ENCODE results near the gene TRAPPC10. TPM values are rescaled to one million over a fixed set of nuclear protein-coding genes. Genes with fewer than 3 reads are reported as not detected.

TRAPPC10 gene
- total RNA-seq, 2 donors from 2014 or later, result 46.6 to 50.2 TPM

DNA sequence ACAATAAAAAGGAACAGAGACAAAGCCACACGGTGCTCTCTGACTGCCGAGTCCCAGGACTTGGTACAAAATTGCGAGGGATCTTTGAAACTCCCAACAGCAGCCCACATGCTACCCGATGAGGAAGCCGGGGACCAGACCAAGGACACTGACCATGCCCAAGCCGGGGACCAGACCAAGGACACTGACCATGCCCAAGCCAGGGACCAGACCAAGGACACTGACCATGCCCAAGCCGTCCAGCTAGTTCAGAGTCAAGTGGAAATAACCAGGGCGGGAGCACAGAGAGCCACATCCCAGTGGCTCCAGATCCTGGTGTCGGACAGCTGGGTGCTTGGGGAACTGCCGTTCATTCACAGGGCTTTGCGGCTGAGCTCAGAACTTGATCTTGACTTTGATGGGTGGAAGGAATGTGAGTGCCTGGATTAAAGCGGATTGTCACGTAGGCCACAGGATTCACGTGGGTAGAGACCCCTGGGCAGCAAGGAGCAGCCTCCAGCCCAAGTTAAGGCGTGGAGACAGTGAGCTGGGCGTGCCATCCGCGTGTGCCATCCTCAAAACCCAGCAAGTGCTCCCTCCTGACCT lies 16.5 kb upstream of the TRAPPC10 start:
- H3K27me3 ChIP-seq, result no peaks in the 10 kb centered on the region
- no peak overlapping the region for H3K4me3 ChIP-seq
- H3K9me3 ChIP-seq, result no peaks in the 10 kb centered on the region
- H3K36me3 ChIP-seq, result no peaks in the 10 kb centered on the region
- no peak for DNase-seq
- no peaks in the 10 kb centered on the region for H3K4me1 ChIP-seq
- H3K27ac ChIP-seq, result no peak overlapping the region
- intact Hi-C loops (cut with DNase I), result no loop called here
- TF ChIP-seq CTCF (IDR thresholded peaks at IDR 0.05), result no peak
- H3K9ac ChIP-seq (ENCODE audit: low read depth in 2 of 2, low read length in 2 of 2), result no peak overlapping the region

GRCh38 chr21:43997766-43998742 lies 14.1 kb upstream of the TRAPPC10 start:
- intact Hi-C loops (cut with DNase I), result no loop called here
- H3K4me1 ChIP-seq, result no peaks in the 10 kb centered on the region

DNA sequence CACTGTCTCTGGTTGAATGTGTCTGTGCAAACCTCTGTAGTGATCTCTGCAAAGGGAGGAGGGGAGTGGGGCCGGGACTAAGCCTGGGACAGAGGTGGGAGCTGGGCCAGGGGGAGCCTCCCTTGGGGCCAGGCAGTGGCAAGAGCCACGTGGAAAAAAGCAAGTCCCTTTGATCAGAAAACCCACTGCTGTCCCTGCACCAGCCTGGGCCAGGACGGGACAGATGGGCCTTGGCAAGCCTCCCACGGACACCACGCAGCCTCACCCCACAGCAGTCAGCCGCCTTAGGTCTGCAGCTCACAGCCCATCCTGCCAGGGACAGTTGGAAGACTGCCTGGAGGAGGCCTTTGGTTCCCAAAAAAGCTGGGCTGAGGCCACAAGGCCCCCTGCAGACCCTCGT lies 11.7 kb upstream of the TRAPPC10 start:
- no peak for TF ChIP-seq CTCF (IDR thresholded peaks at IDR 0.05)
- no peaks in the 10 kb centered on the region for H3K36me3 ChIP-seq
- H3K4me1 ChIP-seq, result no peaks in the 10 kb centered on the region
- no peaks in the 10 kb centered on the region for H3K9me3 ChIP-seq
- intact Hi-C loops (cut with DNase I), result no loop called here
- H3K4me3 ChIP-seq, result no peak overlapping the region
- H3K9ac ChIP-seq (ENCODE audit: low read depth in 2 of 2, low read length in 2 of 2), result no peak overlapping the region
- no peaks in the 10 kb centered on the region for H3K27me3 ChIP-seq
- H3K27ac ChIP-seq, result no peak overlapping the region
- DNase-seq, result no peak

More at GRCh38 chr21:43997766-43998742, 14.1 kb upstream of the TRAPPC10 start:
- Histone ChIP-seq H3K27ac (no peak overlapping the region), H3K4me3 (no peak overlapping the region), H3K9me3 (no peaks in the 10 kb centered on the region), H3K27me3 (no peaks in the 10 kb centered on the region), H3K36me3 (no peaks in the 10 kb centered on the region), H3K9ac (ENCODE audit: low read depth in 2 of 2, low read length in 2 of 2) (no peak overlapping the region)
- TF ChIP-seq CTCF (IDR thresholded peaks at IDR 0.05), result no peak
- DNase-seq, result no peak

DNA sequence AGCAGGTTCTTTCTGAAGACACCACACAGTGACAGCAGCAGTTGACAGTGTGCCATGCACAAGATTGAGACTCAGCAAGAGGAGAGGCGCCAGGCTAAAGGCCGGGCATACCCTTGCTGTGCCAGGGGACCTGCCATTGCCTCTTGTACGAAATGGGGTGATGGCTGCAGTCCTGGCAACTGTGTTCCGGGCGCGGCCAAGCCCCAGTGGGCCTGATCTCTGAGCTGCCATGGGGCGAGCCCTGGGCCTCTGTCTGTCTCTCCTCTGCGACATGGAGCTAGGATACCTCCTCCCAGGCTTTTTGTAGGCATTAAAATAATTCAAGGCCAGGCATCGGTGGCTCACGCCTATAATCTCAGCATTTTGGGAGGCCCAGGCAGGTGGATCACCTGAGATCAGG lies 9.6 kb upstream of the TRAPPC10 start:
- Histone ChIP-seq H3K27ac (no peak overlapping the region), H3K4me3 (no peak overlapping the region), H3K4me1 (no peaks in the 10 kb centered on the region), H3K9ac (ENCODE audit: low read depth in 2 of 2, low read length in 2 of 2) (no peak overlapping the region), H3K9me3 (no peaks in the 10 kb centered on the region), H3K27me3 (no peaks in the 10 kb centered on the region), H3K36me3 (no peaks in the 10 kb centered on the region)
- intact Hi-C loops (cut with DNase I), result no loop called here
- no peak for DNase-seq
- no peak for TF ChIP-seq CTCF (IDR thresholded peaks at IDR 0.05)

DNA sequence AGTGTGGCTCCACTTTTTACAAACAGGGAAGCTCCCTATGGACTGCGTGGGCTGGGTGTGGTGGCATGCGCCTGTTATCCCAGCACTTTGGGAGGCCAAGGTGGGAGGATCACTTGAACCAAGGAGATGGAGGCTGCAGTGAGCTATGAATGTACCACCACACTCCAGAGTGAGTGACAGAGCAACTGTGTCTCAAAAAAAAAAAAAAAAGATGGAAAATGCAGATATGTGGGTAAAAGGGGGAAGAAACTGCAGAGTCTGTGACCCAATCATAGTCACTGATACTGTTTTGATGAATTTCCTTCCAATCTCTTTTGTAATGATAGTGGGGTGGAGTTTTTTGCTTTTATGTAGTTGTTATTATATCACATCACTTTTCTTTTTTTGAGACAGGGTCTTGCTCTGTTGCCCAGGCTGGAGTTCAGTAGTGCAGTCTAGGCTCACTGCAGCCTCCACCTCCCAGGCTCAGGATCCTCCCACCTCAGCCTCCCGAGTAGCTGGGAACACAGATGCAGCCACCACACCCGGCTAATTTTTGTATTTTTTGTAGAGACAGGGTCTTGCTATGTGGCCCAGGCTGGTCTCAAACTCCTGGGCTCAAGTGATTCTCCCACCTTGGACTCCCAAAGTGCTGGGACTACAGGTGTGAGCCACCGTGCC lies 8.7 kb upstream of the TRAPPC10 start:
- Histone ChIP-seq H3K36me3 (no peaks in the 10 kb centered on the region), H3K4me1 (no peaks in the 10 kb centered on the region), H3K4me3 (no peak overlapping the region), H3K27ac (no peak overlapping the region), H3K9ac (ENCODE audit: low read depth in 2 of 2, low read length in 2 of 2) (no peak overlapping the region), H3K27me3 (no peaks in the 10 kb centered on the region), H3K9me3 (no peaks in the 10 kb centered on the region)
- intact Hi-C loops (cut with DNase I), result no loop called here
- no peak for TF ChIP-seq CTCF (IDR thresholded peaks at IDR 0.05)
- DNase-seq, result no peak
